HG03354 (cell line): ENCODE results near the gene DLL3.
"Not testable (repeated sequence)": the region's sequence is repeated elsewhere in the genome, so short reads cannot be mapped to it uniquely, and the experiment has no call there.

Source experiments
- ATAC-seq: cut with Tn5 transposase; IDR thresholded peaks from one replicate; pipeline ENCODE4 v1.9.1; 2021; ENCODE audit warnings: mild to moderate bottlenecking; ENCODE audit not compliant: unreplicated experiment, poor library complexity, severe bottlenecking

Gene DLL3

GRCh38 chr19:39498798-39499642, at the start of gene DLL3:
DLL3 (plus strand) TSS chr19:39498947; CDS start chr19:39498975, 28 bp downstream.
- no peak for ATAC-seq

GRCh38 chr19:39449116-39449797, 49.5 kb upstream of the DLL3 start:
- ATAC-seq: no peak

GRCh38 chr19:39451257-39451656, 47.5 kb upstream of the DLL3 start:
- ATAC-seq: not testable (repeated sequence)

GRCh38 chr19:39463403-39463802, 35.3 kb upstream of the DLL3 start:
- ATAC-seq: no peak

- ATAC-seq: no peak
Measured at GRCh38 chr19:39465956-39466747, 32.6 kb upstream of the DLL3 start.

- no peak for ATAC-seq
Measured at GRCh38 chr19:39467941-39468340, 30.8 kb upstream of the DLL3 start.

- no peak for ATAC-seq
Measured at GRCh38 chr19:39469036-39469435, 29.7 kb upstream of the DLL3 start.

GRCh38 chr19:39469567-39469966, 29.2 kb upstream of the DLL3 start:
- no peak for ATAC-seq

GRCh38 chr19:39470724-39471339, 27.9 kb upstream of the DLL3 start:
- no peak for ATAC-seq

- no peak for ATAC-seq
Measured at GRCh38 chr19:39471756-39472536, 26.8 kb upstream of the DLL3 start.

GRCh38 chr19:39472746-39473442, 25.9 kb upstream of the DLL3 start:
- no peak for ATAC-seq

GRCh38 chr19:39473443-39473960, 25.2 kb upstream of the DLL3 start:
- ATAC-seq: no peak

GRCh38 chr19:39474139-39474620, 24.6 kb upstream of the DLL3 start:
- ATAC-seq: no peak

GRCh38 chr19:39475748-39476147, 23.0 kb upstream of the DLL3 start:
- no peak for ATAC-seq

GRCh38 chr19:39479319-39479801, 19.4 kb upstream of the DLL3 start:
- ATAC-seq: not testable (repeated sequence)

GRCh38 chr19:39479916-39480315, 18.8 kb upstream of the DLL3 start:
- ATAC-seq: no peak

GRCh38 chr19:39480337-39481228, 18.2 kb upstream of the DLL3 start, which contains the start of gene TIMM50:
TIMM50 (plus strand) TSS chr19:39480838; CDS start chr19:39480854, 16 bp downstream.
- ATAC-seq: peak; percentile 89
